Measurements from ENCODE around the gene PDPK1. TPM values are rescaled to one million over a fixed set of nuclear protein-coding genes. Genes with fewer than 3 reads are reported as not detected.
"Not testable (repeated sequence)": the region's sequence is repeated elsewhere in the genome, so short reads cannot be mapped to it uniquely, and the experiment has no call there.

PDPK1 gene
- total RNA-seq, 1 donor from 2014 or later: 46.3 TPM

GRCh38 chr16:2627075-2627474, 89.3 kb downstream of the PDPK1 start:
- intact Hi-C loops (cut with DNase I); ATAC-seq; DNase-seq (ENCODE audit: low spot score): not testable (repeated sequence)

- intact Hi-C loops (cut with DNase I); DNase-seq (ENCODE audit: low spot score): not testable (repeated sequence)
- peak; percentile 36 for ATAC-seq
Measured at GRCh38 chr16:2631203-2631602, 93.4 kb downstream of the PDPK1 start.

- ATAC-seq; intact Hi-C loops (cut with DNase I): not testable (repeated sequence)
Measured at GRCh38 chr16:2632291-2632690, 94.5 kb downstream of the PDPK1 start.

GRCh38 chr16:2639071-2639721, 101.4 kb downstream of the PDPK1 start:
- intact Hi-C loops (cut with DNase I): not testable (repeated sequence)
- ATAC-seq (peak; percentile 80), DNase-seq (ENCODE audit: low spot score) (peak; percentile 59)

More at GRCh38 chr16:2632291-2632690, 94.5 kb downstream of the PDPK1 start:
- not testable (repeated sequence) for DNase-seq (ENCODE audit: low spot score)

DNA sequence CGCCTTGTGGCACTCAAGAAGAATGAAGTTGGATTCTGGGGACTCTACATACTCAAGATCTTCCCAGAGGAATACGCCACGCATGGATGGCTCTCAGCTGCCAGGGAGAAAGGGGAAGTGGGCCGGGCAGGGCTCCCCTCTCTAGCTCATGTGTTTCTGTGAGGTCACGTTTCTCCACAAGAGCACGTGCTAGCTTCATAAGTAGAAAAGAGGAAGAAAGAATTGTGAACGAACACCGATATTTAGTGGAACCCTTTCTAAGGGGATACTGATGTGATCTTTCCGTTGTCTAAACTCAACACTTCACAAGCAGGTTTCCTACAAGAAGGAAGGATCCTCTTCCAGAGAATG, 101.9 kb downstream of the PDPK1 start:
- intact Hi-C loops (cut with DNase I); DNase-seq (ENCODE audit: low spot score): not testable (repeated sequence)
- ATAC-seq: peak; percentile 80

DNA sequence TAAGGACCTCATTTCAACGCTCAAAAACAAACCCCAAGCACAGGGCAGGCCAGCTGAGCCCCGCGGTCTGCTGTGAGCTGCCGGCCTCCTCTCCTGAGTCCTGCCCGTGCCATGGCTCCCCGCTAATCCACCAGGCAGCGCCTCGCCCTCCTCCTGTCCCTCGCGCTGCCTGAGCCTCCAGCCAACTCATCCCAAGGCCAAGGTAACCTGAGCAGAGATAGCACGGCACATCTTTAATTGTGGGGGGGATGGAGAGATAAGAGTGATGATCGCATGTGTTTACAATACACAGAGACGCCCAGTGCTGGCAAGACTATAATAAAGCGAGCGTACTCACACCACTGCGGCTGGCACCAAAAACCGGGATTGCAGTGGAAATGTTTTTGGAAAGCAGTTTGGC, 104.7 kb downstream of the PDPK1 start:
- ATAC-seq; intact Hi-C loops (cut with DNase I); DNase-seq (ENCODE audit: low spot score): not testable (repeated sequence)

GRCh38 chr16:2644754-2645453, 107.1 kb downstream of the PDPK1 start:
- DNase-seq (ENCODE audit: low spot score); intact Hi-C loops (cut with DNase I): not testable (repeated sequence)
- peak; percentile 52 for ATAC-seq

- DNase-seq (ENCODE audit: low spot score); intact Hi-C loops (cut with DNase I); ATAC-seq: not testable (repeated sequence)
Measured at GRCh38 chr16:2651268-2651871, 113.5 kb downstream of the PDPK1 start.

Small RNA genes within 50 kb of the gene (microRNA-seq; reads per million reads assigned to microRNA genes)
- not detected for gene MIR3178

Other genes starting within 250 kb of the PDPK1 start
- 39.0 TPM for gene ABCA3, start 197.3 kb upstream of the PDPK1 start, total RNA-seq
- gene CCNF, start 108.6 kb upstream of the PDPK1 start, total RNA-seq: 1.8 TPM
- gene TEDC2, start 77.9 kb upstream of the PDPK1 start, total RNA-seq: 0.58 TPM
- 0.36 TPM for gene NTN3, start 66.7 kb upstream of the PDPK1 start, total RNA-seq
- 15.4 TPM for gene TBC1D24, start 62.9 kb upstream of the PDPK1 start, total RNA-seq
- gene ATP6V0C, start 24.1 kb upstream of the PDPK1 start, total RNA-seq: 134 TPM
- gene AMDHD2, start 17.6 kb upstream of the PDPK1 start, total RNA-seq: 38.5 TPM
- gene CEMP1, start 6.6 kb upstream of the PDPK1 start, total RNA-seq: not detected
- gene KCTD5, start 144.5 kb downstream of the PDPK1 start, total RNA-seq: 18.2 TPM
- gene PRSS27, start 182.2 kb downstream of the PDPK1 start, total RNA-seq: 2.1 TPM
- gene SRRM2, start 214.6 kb downstream of the PDPK1 start, total RNA-seq: 931 TPM
- gene ELOB, start 239.3 kb downstream of the PDPK1 start, total RNA-seq: 228 TPM
- gene PRSS33, start 249.5 kb downstream of the PDPK1 start, total RNA-seq: not detected